GM12878 (cell line): ENCODE data around the gene CFAP57. TPM values are rescaled to one million over a fixed set of nuclear protein-coding genes. Genes with fewer than 3 reads are reported as not detected.

ENCODE experiments used
- ATAC-seq: fragments of 200-7000 bp; cut with Tn5 transposase; 3 replicates; pipeline ENCODE4 v1.9.1; 2020; ENCODE audit warnings: mild to moderate bottlenecking, moderate library complexity
- BruUV-seq: library from RNA; stranded (reverse); fragments of 400-500 nt; replicated peaks from 2 replicates; lab custom pipeline; 2021; lab: Mats Ljungman, UMichigan
- CTCF ChIA-PET: fragments of 300-600 bp; sonication (Branson Sonifier 250); formaldehyde crosslinking; extraction: SDS; loops from one replicate; lab custom pipeline; 2021; ENCODE audit warnings: inconsistent platforms; lab: Yijun Ruan, JAX
- POLR2A ChIA-PET: fragments of 350-600 bp; formaldehyde crosslinking; extraction: SDS; loops from one replicate; lab custom pipeline; 2021; ENCODE audit warnings: inconsistent platforms; lab: Charles Lee
- RAD21 ChIA-PET: fragments of 300-600 bp; sonication (Branson Sonifier 250); formaldehyde crosslinking; loops from one replicate; lab custom pipeline; 2023; ENCODE audit warnings: antibody characterized with exemption; ENCODE audit not compliant: unreplicated experiment; lab: Charles Lee
- SMC1A ChIA-PET: fragments of 300-600 bp; sonication (Branson Sonifier 250); formaldehyde crosslinking; loops from one replicate; lab custom pipeline; 2023; ENCODE audit not compliant: unreplicated experiment, uncharacterized antibody; lab: Charles Lee
- DNase-seq: peaks from one replicate; pipeline ENCODE4 v3.0.0-alpha.2; 2011; ENCODE audit warnings: low read depth, low spot score
- FAIRE-seq: peaks from 3 replicates; lab custom pipeline; 2011; peaks lifted over from hg19 to GRCh38; lab: Jason Lieb, UNC
- H2AFZ ChIP-seq: 2 replicates; pipeline ENCODE4 v1.6.0; 2011; ENCODE audit warnings: low read depth, low read length, control low read depth; ENCODE audit not compliant: control insufficient read depth
- H3K27ac ChIP-seq: 2 replicates; pipeline ENCODE4 v1.5.1; 2011; ENCODE audit warnings: control low read depth; ENCODE audit not compliant: control insufficient read depth, insufficient read depth
- H3K27me3 ChIP-seq, 2 experiments: replicated peaks in 1 of 2; 2 replicates each; pipeline versions ENCODE4 v1.6.0 to v1.6.1; 2011; ENCODE audit warnings: low read length in 1 of 2; ENCODE audit not compliant: control insufficient read depth in 2 of 2, insufficient read depth in 2 of 2
- H3K36me3 ChIP-seq, 2 experiments: 2 replicates each; pipeline ENCODE4 v1.5.1; 2011; ENCODE audit warnings: low read length in 1 of 2; ENCODE audit not compliant: control insufficient read depth in 2 of 2, insufficient read depth in 2 of 2
- H3K4me1 ChIP-seq: 2 replicates; pipeline ENCODE4 v1.6.1; 2011; ENCODE audit warnings: mild to moderate bottlenecking, low read length, moderate library complexity, mixed read lengths; ENCODE audit not compliant: control insufficient read depth, insufficient read depth
- H3K4me2 ChIP-seq: 2 replicates; pipeline ENCODE4 v1.6.0; 2011; ENCODE audit warnings: control low read depth; ENCODE audit not compliant: control insufficient read depth, insufficient read depth
- H3K4me3 ChIP-seq: fragments of 200-600 bp; sonication (generic); 2 replicates; pipeline ENCODE4 v1.5.1; 2016
- H3K79me2 ChIP-seq: 2 replicates; pipeline ENCODE4 v1.6.0; 2011; ENCODE audit warnings: low read length; ENCODE audit not compliant: control insufficient read depth, insufficient read depth
- H3K9ac ChIP-seq: 2 replicates; pipeline ENCODE4 v1.8.0; 2011; ENCODE audit warnings: low read length, control low read depth, mixed read lengths; ENCODE audit not compliant: control insufficient read depth, insufficient read depth
- H3K9me3 ChIP-seq: replicated peaks from 3 replicates; pipeline ENCODE4 v1.5.1; 2011; ENCODE audit warnings: mild to moderate bottlenecking, low read length; ENCODE audit not compliant: control insufficient read depth, insufficient read depth
- H4K20me1 ChIP-seq: 2 replicates; pipeline ENCODE4 v1.6.0; 2011; ENCODE audit not compliant: control insufficient read depth, insufficient read depth
- BCL3 ChIP-seq: IDR thresholded peaks from 2 replicates; pipeline ENCODE4 v1.6.1; 2011; ENCODE audit warnings: borderline replicate concordance, low read depth, mild to moderate bottlenecking, moderate library complexity, low read length; ENCODE audit not compliant: insufficient read depth, poor library complexity, severe bottlenecking
- ESRRA ChIP-seq: IDR thresholded peaks from 2 replicates; pipeline ENCODE4 v1.6.1; 2012; ENCODE audit warnings: mild to moderate bottlenecking, low read length, improper control_type of control experiment
- GABPA ChIP-seq: IDR thresholded peaks from 2 replicates; pipeline ENCODE4 v1.6.1; 2014; ENCODE audit warnings: antibody characterized with exemption, low read depth, mild to moderate bottlenecking, inconsistent platforms
- HSF1 ChIP-seq: fragments of 150-350 bp; IDR thresholded peaks from 2 replicates; pipeline ENCODE4 v1.6.1; 2014; ENCODE audit warnings: mild to moderate bottlenecking, low read depth, low read length
- MEF2B ChIP-seq: fragments of 450-650 bp; IDR thresholded peaks from 2 replicates; pipeline ENCODE4 v1.6.1; 2018; ENCODE audit warnings: mild to moderate bottlenecking, moderate library complexity; ENCODE audit not compliant: partially characterized antibody, poor library complexity, severe bottlenecking
- NKRF ChIP-seq: fragments of 450-650 bp; conservative IDR thresholded peaks from 2 replicates; pipeline ENCODE4 v1.6.1; 2017; ENCODE audit warnings: mild to moderate bottlenecking, moderate library complexity
- PAX8 ChIP-seq: fragments of 450-650 bp; IDR thresholded peaks from 2 replicates; pipeline ENCODE4 v1.6.1; 2017; ENCODE audit warnings: mild to moderate bottlenecking, moderate library complexity
- STAT1 ChIP-seq: fragments of 450-650 bp; conservative IDR thresholded peaks from 2 replicates; pipeline ENCODE4 v1.6.1; 2014; ENCODE audit warnings: antibody characterized with exemption, mild to moderate bottlenecking
- SUZ12 ChIP-seq: fragments of 200-600 bp; sonication (generic); IDR thresholded peaks from one replicate; pipeline ENCODE4 v1.6.1; 2018; ENCODE audit warnings: antibody characterized with exemption, mild to moderate bottlenecking; ENCODE audit not compliant: unreplicated experiment
- USF1 ChIP-seq: IDR thresholded peaks from 2 replicates; pipeline ENCODE4 v1.6.1; 2011; ENCODE audit warnings: borderline replicate concordance, low read depth, mild to moderate bottlenecking, moderate library complexity, mixed read lengths, low read length; ENCODE audit not compliant: insufficient read depth; ENCODE audit errors: extremely low read length
- WGBS: methylation state at CpG from one replicate; pipeline ENCODE4 v1.1.6; 2016; ENCODE audit warnings: low lambda C conversion rate; ENCODE audit not compliant: insufficient replicate concordance, insufficient coverage; ENCODE audit errors: missing lambda C conversion rate; 5-methylcytosine and 5-hydroxymethylcytosine counted together
- in situ Hi-C: fragments of 300-500 bp; cut with MboI; formaldehyde crosslinking; loops from 9 replicates; pipeline ENCODE4 v1.14.3; 2018; ENCODE audit warnings: mixed read lengths
- intact Hi-C: fragments of 100-400 bp; cut with micrococcal nuclease; formaldehyde crosslinking; loops from one replicate; pipeline ENCODE4 v1.14.2; 2022; ENCODE audit not compliant: unreplicated experiment
- polyA plus RNA-seq, 11 experiments: library from polyadenylated mRNA; depleted of rRNA in 4 of 11; unstranded in 6 of 11; stranded (reverse) in 5 of 11; fragments of >200 nt; fragmentation: Nextera tagmentation in 4 of 11; fragmentation: Illumina TruSeq in 1 of 11; extraction: Ambion mirVana in 4 of 11; extraction: Trizol in 1 of 11; gene quantifications; 1 replicate in 1 of 11; 2 replicates in 10 of 11; pipeline versions ENCODE4 v1.2.1 to v1.2.3, GENCODE V29; 2011 to 2016; ENCODE audit warnings: inconsistent platforms in 2 of 11, missing spikeins in 2 of 11, low read depth in 1 of 11
- total RNA-seq, 4 experiments: library from RNA; depleted of rRNA in 3 of 4; stranded (reverse); fragments of >200 nt in 3 of 4; fragmentation: Illumina TruSeq in 1 of 4; extraction: Trizol in 1 of 4; gene quantifications; 2 replicates each; pipeline versions ENCODE4 v1.2.1 to v1.2.3, GENCODE V29; 2013 to 2021
- TF ChIP-seq, protein P1 (sequence below): IDR thresholded peaks from 2 replicates; pipeline ENCODE4 v1.6.1; 2011; ENCODE audit warnings: low read depth, mild to moderate bottlenecking, low read length, moderate library complexity, borderline replicate concordance; ENCODE audit errors: extremely low read depth

CFAP57 gene
- total and polyA plus RNA-seq, 10 of the 15 experiments (the other 5 are each of a cell fraction or from before 2014, with no cell fraction given) = 0.45 to 4.8 (median 1.3) TPM

DNA sequence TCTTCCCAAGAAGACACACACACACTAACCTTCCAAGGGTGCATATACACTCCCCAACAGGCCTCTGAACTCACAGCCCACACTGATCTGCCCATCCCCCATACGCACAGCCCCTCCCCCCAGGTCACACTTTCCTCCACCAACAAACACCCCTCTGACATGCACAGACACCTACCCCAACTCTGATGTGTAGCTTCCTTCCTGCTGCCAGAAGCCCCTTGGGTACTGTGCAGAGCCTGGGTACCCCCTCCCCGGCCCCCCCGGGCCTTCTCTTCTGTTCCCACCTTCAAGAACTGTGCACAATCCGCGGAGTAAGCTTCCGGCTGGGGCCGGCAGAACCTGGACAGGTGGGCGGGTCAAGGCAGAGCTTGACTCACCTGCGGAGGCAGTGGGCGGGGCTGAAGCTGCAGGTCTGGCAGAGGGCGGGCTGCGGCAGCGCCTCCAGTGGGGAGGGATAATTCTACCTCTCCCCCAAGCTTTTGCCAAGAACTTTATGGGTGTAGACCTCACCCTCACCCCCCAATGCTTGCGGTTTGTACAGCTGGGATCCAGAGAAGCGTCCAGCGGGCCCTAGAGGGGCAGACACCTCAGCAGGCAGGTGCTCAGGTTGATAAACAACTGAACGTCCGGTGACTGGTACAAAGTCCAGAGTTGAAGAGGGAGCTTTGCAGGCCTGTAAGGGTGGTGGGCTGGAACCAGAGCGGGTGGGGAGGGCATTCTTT, 113.3 kb downstream of the CFAP57 start, which contains the start of gene C1orf210 (continued):
- TF ChIP-seq ESRRA (no peak), SUZ12 (no peak), MEF2B (no peak)

DNA sequence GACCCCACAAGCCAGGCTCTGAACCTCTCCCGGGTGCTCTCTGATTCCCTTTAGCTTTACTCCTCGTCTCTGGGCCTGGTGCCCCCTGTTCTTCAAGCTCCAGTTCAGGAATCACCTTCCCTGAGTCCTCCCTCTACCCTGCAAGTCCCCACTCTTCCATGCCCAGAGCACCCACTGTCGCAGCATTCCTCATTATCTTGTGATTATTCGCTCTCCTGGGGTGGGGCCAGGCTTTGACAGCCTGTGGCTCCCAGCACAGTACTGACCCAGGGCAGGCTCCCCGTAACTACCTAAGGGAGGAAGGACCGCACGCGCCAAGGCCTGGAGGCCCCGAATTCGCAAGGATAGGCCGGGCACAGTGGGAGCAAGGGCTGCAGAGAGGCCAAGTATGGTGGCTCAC, 114.0 kb downstream of the CFAP57 start:
- CTCF ChIA-PET = interaction anchor here (0.6 to 1.1 kb wide), 2 partner anchors 9 to 12 kb away, joined by 5 read pairs; no protein-coding TSS in a partner anchor
- FAIRE-seq = no peak
- TF ChIP-seq, protein P1, sequence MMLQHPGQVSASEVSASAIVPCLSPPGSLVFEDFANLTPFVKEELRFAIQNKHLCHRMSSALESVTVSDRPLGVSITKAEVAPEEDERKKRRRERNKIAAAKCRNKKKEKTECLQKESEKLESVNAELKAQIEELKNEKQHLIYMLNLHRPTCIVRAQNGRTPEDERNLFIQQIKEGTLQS = no peak
- TF ChIP-seq USF1 = no peak
- no peak for TF ChIP-seq HSF1
- no peak for TF ChIP-seq PAX8
- no peak for TF ChIP-seq GABPA
- TF ChIP-seq NKRF = no peak
- TF ChIP-seq BCL3 = no peak
- no peak for TF ChIP-seq STAT1

More for the DNA sequence above, 114.0 kb downstream of the CFAP57 start:
- DNase-seq (no peak), ATAC-seq (no peak)
- Histone ChIP-seq H3K27ac (no peak overlapping the region), H3K9me3 (no peaks in the 10 kb centered on the region), H3K27me3 (no peaks in the 10 kb centered on the region; a peak in 2 of 4 replicates), H3K9ac (no peak overlapping the region), H2AFZ (no peak overlapping the region), H3K36me3 (no peaks in the 10 kb centered on the region), H3K4me3 (no peak overlapping the region), H4K20me1 (no peaks in the 10 kb centered on the region), H3K4me1 (no peaks in the 10 kb centered on the region), H3K79me2 (no peaks in the 10 kb centered on the region), H3K4me2 (no peak overlapping the region)
- intact Hi-C loops (no loop called here), in situ Hi-C loops (no loop called here)
- POLR2A ChIA-PET = interaction anchor here (0.5 to 1.6 kb wide), 3 partner anchors 8 to 111 kb away, joined by 4 to 7 read pairs (median 4); no protein-coding TSS in a partner anchor
- SMC1A ChIA-PET = interaction anchor here (0.9 kb wide), 1 partner anchor 17 kb away, joined by 3 read pairs; no protein-coding TSS in a partner anchor
- RAD21 ChIA-PET = no interaction called here
- 72% methylated on average over 11 of the region's 11 CpGs for WGBS
- BruUV-seq = no TSS peak
